Hematopoietic multipotent progenitor cell treated with erythropoietin and hydrocortisone succinate and interleukin-3 and kit ligand, for 6 days (in vitro differentiated cells): Measurements from ENCODE around the gene SLC2A4RG.

Experiments
- DNase-seq: peaks from one replicate; pipeline ENCODE4 v3.0.0-alpha.2; 2015

Gene SLC2A4RG

GRCh38 chr20:63699466-63700198 lies 39.9 kb upstream of the SLC2A4RG start:
- DNase-seq: no peak

- no peak for DNase-seq
These were observed 39.2 kb upstream of the SLC2A4RG start for GRCh38 chr20:63700199-63701050.

GRCh38 chr20:63701051-63701328 lies 38.6 kb upstream of the SLC2A4RG start:
- no peak for DNase-seq

GRCh38 chr20:63701329-63702035 lies 38.1 kb upstream of the SLC2A4RG start:
- DNase-seq: no peak

GRCh38 chr20:63702036-63702665 lies 37.4 kb upstream of the SLC2A4RG start:
- no peak for DNase-seq

GRCh38 chr20:63702751-63703470 lies 36.7 kb upstream of the SLC2A4RG start:
- no peak for DNase-seq

GRCh38 chr20:63703471-63703975 lies 36.1 kb upstream of the SLC2A4RG start:
- no peak for DNase-seq

- DNase-seq: no peak
These were observed 35.4 kb upstream of the SLC2A4RG start for GRCh38 chr20:63703976-63704748.

GRCh38 chr20:63704749-63705117 lies 34.8 kb upstream of the SLC2A4RG start:
- DNase-seq: no peak

GRCh38 chr20:63705232-63706026 lies 34.1 kb upstream of the SLC2A4RG start:
- DNase-seq: no peak

GRCh38 chr20:63706027-63706695 lies 33.4 kb upstream of the SLC2A4RG start:
- no peak for DNase-seq

GRCh38 chr20:63706852-63707557 lies 32.6 kb upstream of the SLC2A4RG start:
- peak; percentile 69 for DNase-seq

GRCh38 chr20:63707558-63708300 lies 31.8 kb upstream of the SLC2A4RG start, which contains the start of the genes ARFRP1 and ZGPAT:
Gene ARFRP1 (minus strand): TSS chr20:63707976. CDS start chr20:63707091, 885 bp downstream.
Gene ZGPAT (plus strand): TSS chr20:63708039. CDS start chr20:63708581, 542 bp downstream.
- DNase-seq: peak; percentile 93

- no peak for DNase-seq
These were observed 31.1 kb upstream of the SLC2A4RG start for GRCh38 chr20:63708301-63709148.

- DNase-seq: no peak
These were observed 30.4 kb upstream of the SLC2A4RG start for GRCh38 chr20:63709149-63709527.

- no peak for DNase-seq
These were observed 28.4 kb upstream of the SLC2A4RG start for GRCh38 chr20:63711085-63711645.

- no peak for DNase-seq
These were observed 27.4 kb upstream of the SLC2A4RG start for GRCh38 chr20:63712191-63712590.
